SK-N-DZ (cell line): ENCODE data around the gene STARD10.
A peak's percentile ranks its signal among the peaks of the same experiment; 100 is the strongest.

Source experiments
- DNase-seq: peaks from one replicate; pipeline ENCODE4 v3.0.0-alpha.2; 2015; ENCODE audit warnings: low spot score

STARD10 gene

DNA sequence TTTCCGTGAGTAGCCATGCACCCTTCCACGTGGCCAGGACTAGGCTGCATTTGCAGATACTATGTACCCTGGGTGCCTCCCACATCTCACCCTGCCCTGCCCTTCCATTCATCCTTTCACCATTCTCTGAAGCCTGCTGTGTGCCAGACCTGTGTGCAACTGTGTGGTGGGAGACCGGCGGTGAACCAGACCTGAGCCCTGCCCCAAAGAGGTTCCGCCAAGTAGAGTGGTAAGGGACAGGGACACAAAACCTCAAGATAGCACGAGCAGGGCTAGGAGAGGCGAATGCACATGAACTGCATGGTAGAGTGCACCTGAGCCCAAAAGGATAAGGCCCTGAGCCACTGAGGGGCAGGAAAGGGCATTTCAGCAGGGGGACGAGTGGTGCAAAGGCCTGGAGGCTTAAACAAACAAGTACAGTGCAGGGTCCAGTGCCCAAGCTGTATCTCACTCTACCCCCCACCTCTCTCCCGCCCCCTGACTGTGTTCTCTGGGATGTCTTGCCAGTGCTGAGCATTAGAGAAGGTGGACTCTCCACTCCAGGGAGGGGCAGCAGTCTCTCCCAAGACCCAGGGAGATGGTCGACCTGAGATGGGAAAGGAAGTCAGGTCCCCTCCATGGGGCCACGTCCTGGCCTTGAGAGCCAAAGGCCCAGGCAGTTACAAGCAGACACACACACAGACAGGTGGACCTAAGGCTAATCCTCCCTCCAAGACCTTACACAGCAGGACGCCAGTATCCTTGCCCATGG is 27.5 kb downstream of the STARD10 start:
- DNase-seq = no peak

DNA sequence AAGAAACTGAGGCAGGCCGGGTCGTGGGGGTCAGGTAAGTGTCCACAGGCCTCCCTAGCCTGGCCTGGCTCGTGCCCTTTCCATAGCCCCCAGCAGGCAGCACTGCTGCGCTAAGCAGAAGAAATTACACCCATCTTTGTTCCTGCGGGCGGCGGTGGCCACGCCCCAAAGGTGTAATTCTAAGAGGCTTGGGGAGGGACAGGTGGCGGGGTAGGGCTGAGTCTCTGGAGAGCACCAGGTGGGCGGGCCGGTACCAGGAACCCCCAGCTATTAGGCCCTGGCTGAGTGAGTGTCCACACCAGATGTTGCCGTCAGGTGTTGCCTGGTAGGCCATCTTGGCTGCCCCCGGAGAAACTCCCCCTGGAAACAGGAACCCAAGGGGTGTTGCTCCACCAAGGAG is 29.3 kb downstream of the STARD10 start:
- DNase-seq = no peak

DNA sequence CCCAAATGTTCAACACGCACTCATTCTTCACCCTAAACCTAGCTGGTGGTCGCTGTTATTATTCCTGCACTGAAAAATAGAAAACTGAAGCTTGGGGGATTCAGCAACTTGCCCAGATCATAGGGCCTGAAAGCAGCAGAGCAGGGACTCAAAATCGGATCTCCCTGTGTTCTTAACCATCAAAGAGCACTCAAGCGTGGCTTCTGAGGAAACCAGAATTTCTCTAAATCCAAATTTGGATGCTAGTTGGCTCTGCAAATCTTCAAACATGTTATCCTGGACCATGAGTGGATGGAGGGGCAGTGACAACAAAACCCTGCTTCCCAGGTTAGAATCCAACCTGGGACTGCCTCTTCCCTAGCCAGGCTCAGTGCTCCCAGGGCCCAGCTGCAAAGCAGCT is 30.0 kb downstream of the STARD10 start:
- no peak for DNase-seq

DNA sequence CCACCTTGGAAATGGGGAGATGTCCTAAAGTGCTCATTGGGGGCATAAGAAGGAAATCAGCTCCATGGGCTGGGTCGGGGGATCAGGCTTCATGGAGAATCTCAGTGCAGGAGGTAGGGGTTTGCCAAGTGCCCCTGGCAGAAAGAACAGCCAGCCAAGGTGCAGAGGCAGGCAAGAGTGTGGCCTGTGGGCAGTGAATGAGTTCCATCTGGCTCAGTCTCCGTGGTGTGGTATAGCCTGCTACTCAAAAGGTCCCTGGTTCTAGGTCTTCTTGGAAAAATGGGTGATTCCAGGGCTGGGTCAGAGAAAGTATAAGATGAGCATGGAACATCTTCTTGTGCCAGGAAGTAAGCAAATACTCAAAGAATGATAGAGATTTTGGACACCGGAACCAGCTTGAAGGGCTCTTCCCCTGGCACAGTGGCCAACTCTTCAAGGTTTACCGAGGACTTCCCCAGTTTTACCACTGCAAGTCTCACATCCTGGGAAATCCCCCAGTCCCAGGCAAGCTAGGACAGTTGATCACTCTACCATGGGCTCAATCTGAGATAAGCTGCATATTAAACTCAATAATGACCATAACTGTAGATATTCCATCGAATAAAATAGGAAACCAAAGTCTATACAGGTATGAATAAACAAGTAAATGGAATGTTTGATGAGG is 31.1 kb downstream of the STARD10 start:
- no peak for DNase-seq

DNA sequence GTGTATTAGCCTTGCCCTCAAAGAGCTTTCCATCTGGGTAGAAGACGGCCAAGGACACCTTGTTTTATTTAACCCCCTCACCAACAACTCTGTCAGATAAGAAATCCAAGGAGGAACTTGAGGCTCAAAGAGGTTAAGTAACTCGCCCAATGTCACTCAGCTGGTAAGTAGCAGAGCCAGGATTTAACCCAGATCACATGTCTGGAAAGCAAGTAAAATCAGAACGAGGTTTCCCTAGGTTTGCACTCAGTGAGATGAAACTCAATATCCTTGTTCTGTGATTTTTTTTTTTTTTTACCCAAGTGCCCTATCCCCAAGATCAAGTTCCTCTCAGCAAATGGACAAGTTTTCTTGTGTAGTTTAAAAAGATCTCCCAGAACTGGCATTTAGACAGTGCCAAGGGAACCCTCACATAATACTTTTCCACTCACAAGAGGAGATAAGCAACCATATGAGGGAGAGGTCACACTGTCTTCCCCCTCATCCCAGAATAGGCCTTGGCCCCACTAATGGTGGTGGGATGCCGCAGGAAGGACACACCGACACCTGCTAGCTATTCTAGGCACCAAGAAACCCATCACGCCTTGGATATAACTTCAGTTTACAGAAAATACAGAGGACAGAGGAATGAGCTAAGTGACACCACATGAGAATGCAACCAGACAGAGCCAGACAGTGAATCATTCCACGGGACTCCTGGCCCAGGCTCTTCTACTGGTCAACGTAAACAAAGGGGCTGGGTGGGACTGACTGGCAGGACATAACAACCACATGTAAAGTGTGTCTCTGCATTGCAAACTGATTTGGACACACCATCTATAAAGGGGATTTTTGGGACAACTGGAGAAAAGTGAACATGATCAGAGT is 33.1 kb downstream of the STARD10 start:
- no peak for DNase-seq

DNA sequence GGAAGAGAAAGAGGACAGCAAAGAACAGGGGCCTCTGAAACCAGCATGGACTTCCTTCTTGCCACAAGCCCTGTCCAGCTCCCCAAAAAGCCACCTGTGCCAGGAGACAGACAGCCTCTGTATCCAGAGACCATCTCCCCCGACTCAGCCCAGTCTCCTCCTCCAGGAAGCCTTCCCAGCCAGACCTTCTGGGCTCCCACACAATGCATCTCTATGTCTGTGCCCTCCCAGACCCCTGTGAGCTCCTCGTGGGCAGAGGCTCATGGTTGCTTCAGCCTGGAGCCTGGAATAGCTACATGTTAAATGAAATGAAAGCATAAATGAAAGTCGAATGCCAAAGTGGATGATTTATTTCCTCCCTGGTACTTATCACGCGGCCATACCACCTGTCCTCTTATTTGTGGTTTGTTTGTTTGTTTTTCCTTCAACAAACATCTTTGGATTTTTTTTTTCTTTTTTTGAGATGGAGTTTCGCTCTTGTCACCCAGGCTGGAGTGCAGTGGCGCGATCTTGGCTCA is 34.3 kb downstream of the STARD10 start:
- DNase-seq = no peak

DNA sequence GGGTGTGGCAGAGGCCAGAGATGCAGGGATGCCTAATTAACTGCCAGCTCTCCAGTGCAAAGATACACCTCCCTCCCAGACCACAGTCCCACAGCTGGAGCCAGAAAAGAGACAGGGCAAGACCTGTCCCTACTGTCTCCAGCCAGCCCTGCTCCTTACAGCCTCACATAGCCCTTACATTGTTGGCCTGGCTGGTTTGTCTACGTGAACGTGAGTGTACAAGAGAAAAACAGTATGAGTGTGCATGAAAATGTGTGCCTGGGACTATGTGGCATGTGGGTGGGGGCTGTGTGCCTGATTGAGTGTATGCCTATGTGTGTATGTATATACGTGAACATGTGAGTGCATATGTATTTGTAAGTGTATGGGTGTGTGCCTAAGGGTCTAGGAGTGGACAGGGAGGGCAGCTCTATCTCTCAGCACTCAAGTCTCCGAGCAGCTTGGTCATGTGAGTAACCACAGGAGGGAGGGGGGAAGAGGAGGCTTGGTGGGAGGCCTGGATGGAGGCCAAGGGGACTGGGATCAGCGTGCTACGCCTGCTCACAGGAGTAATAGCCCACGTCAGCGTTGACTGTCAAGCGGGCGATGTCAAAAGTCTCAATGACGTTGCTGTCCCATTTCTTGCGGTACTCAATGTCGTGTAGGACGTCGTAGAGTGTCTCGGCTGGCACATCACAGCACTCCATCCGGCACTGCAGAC is 35.0 kb downstream of the STARD10 start:
- no peak for DNase-seq

DNA sequence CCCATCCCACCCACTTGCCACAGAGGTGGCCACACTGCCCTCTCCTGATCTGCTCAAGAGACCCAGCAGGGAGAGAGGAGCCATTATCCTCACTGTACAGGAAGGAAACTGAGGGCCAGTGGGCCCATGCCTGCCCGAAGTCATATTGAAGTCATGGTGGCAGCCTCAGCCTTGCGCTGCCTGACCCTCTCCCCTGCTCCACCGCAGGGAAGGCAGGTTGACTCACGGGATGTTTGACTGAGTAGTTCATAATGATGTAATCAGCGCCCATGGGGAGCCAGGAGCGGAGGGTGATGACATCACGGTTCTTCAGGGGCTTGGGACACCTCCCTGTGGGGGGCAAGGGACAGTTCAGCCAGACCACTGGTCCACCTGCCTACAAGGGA is 35.5 kb downstream of the STARD10 start:
- DNase-seq = no peak

DNA sequence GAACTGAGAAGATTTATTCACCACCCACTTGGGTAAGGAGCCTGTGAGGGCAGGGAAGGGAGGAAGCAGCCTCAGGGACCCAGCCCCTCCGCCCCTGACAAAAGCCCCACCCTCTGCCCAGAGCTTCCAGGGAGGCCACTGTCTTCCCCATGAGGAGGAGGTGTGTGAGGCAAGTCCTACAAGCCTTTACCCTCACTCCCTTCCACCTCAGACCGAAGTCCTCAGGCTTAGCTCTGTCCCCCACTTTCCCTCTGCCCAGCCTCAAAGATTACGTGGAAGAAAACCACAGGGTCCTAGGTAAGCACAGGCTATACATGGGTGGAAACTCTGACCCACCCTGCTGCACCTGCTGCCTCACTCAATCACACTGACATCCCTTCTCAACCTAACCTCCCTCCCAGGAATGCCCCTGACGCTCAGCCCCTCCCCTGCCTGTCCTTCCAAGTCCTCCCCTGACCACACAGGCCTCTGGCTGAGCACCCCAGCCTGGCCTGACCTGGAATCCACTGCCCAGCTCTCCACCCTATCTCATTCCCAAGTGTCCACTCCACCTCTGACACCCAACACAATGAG is 38.0 kb downstream of the STARD10 start:
- no peak for DNase-seq

DNA sequence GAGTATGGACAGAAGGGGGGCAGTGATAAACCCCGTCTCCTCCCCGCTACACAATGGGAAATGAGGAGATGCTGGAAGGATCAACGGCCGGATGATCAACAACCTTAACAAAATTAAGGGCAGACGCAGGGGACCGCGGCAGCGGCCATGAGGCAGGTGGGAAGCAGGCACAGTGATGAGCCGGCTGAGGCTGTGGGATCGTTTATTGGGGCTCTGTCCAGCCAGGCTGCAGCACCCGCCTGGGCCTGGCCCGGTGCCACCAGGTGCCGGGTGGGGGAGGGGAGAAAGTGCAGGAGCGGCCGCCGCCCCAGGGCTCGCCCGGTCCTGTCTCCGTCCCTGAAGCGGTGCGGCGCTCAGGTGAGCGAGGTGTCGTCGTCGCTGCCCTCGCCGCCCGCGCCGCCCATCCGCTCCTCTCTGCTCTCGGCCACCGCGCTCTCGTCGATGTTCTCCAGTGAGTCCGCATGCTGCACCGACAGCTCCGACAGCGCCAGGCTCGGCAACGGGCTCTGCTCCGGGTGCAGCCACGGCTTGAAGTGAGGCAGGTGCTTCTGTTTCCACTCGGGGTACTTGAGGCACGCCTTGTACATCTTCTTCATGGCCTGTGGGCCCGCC is 39.2 kb downstream of the STARD10 start:
- no peak for DNase-seq

DNA sequence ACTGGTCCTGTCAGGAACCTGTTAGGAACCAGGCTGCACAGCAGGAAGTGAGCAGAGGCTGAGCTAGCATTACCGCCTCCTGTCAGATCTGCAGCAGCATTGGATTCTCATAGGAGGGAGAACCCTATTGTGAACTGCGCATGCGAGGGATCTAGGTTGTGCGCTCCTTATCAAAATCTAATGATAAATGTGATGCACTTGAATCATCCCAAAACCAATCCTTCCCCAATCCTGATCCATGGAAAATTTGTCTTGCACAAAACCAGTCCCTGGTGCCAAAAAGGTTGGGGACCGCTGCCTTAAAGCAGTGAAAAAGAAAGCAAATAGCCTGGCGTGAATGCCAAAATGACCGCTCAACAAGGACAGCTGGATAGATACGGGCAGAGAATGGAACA is 39.7 kb downstream of the STARD10 start:
- no peak for DNase-seq

DNA sequence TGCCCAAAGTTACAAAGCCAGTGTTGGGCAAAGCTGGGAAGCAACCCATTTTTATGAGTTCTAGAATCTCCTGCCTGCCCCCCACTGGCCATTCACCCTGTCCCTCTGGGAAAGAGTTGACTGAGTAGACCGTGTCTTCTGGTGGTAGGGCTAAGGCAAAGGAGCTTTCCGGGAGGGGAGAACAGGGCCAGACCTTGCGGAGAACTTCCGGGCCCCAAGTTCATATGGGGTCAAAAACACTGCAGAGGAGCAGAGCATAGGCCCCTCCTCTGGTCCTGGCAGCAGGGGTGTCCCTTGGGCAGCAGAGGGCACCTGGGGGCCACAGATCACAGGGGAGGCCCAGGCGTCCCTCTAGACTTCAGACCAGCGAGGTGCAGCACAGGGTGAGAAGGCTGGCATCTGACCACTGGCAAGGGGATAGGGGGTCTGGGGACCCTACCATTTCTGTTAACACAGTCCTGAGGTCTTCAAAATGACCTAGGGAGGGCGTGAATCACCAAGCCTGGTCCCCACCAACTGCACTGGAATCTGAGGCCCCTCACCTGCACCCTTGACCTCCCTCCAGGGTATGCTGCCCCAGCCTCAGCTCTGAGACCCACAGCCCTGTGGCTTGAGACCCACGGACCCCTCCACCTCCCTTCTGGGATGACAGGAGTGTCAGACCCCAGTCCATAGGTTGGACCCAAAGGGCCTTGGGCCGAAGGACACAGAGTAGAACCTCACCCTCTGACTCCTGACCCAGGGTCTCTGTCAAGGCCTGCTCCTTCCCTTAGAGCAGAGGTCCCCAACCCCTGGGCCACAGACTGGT is 40.3 kb downstream of the STARD10 start:
- DNase-seq = no peak

DNA sequence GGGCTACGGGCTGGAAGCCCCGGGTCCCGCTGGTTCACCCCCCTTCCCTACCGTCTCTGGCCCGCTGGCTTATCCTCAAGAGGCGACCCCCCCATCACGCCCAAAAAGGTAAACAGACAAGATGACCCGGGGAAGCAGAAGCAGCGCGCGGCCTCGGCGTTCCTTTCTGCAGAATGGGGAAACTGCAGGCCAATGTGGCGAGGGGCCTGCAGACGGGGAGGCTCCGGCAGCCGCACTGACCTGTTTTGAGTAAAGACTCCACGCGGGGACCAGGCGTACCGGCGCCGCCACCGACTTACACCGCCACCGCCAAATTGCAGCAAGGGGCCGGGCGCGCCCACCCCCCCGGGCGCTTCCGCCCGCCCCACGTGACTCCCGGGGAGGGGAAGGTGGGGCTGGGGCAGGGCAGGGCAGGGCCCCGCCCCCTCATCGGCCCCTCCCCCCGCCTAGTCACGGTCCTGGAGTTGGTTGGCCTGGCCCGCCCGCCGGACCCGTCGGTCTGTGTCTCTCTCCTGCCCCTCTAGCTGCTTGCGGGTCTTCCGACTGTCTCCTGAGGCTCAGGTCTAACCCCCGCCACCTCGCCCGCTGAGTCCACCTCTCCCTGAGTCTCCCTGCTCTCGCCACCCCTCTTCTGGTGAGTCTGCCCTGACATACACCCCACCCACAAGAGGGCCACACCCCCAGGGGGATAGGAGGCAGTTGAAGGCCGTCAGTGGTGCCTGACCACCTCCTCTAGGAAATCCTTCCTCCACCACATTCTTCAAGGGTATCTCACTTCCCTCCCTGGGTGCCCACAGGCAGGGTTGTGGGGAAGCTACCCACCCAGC is 41.5 kb downstream of the STARD10 start, which contains the start of gene ARAP1:
Gene ARAP1 (minus strand): TSS at position 321 of the 827 bp plus-strand sequence. CDS start 25,280 bp downstream, outside the sequence.
- peak; percentile 70 for DNase-seq

DNA sequence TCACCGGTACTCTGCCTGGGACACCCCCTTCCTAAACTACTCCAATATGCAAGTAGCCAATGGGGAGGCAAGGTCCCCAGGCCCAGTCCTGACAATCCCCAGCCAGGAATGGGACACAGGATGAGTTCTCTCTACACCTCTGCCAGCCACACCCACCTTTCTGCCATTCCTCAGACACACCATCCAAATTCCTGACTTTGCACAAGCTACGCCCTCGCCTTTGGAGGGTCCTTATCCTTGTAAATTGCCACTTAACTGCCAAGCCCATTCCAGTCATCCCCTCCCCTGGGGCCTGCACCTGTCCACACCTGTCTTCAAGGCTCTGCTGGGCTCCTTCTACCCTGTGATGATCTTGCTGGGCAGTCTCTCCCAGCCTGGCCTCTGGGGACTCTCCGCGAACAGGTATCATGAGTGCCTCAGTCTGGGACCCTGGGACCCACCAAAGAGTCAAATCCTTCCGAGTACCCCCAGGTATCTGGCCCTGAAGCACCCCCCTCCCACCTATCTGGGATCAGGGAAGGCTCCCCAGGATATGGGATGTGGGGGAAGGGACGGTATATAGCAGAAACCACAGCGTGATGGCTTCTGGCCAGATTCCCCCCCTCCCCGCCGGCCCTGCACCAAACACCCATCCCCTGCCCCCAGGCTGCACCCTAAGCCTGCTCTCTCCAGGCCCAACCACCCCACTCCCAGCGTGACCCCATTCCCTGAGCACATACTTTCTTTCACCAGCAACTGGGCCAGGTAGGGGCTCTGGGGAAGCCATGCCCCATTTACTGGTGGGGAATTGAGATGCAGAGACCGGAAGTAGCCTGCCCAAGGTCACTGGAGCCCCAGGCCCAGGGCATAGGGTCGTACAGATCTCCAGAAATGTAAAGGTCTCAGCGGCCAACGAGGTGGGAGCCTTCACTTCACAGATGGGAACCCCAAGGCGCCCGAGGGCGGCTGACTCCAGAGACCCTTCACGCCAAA is 42.4 kb downstream of the STARD10 start:
- no peak for DNase-seq

DNA sequence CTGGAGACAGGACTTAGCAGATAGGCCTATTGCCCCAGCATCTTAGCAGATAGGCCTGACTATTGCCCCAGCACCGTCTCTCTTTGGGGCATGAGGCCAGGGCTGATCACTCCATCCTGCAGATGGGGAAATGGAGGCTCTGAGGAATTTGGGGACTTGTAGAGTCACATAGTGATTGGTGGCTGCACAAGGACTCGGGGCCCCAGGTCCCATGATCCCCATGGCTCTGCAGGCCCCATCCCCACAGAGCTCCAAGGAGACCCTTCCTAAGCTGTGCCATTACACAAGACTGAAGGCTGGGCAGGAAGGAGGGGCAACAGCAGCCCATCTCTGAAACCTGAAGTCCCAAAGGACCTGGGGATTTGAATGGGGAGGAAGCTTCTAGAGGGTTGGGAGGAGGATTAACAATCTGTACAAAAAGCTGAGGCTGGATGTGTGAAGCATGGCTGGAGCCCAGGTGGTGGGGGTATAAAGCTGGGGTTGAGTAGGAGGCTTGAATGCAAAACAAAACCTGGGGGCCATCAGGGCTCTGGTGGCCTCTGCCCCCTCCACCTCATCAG is 43.2 kb downstream of the STARD10 start:
- DNase-seq = no peak

DNA sequence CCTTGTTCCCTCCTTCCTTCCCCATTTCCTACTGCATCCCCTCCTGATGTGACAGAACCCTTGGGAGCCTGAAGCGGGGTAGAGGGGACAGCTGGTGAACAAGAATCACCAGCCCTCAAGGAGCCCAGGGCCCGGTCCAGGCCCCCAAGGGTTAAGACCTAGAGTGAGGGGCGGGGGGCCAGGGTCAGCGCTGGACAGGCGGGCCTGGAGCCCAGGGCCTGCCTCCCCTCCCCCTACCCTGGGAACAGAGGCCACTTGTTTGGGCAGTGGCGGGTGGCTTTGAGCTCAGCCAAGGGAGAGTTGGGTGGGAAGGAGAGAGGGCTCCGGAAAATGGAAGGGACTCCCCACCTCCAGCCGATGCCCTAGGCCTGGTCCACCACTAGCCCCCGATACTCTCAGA is 43.8 kb downstream of the STARD10 start:
- no peak for DNase-seq

DNA sequence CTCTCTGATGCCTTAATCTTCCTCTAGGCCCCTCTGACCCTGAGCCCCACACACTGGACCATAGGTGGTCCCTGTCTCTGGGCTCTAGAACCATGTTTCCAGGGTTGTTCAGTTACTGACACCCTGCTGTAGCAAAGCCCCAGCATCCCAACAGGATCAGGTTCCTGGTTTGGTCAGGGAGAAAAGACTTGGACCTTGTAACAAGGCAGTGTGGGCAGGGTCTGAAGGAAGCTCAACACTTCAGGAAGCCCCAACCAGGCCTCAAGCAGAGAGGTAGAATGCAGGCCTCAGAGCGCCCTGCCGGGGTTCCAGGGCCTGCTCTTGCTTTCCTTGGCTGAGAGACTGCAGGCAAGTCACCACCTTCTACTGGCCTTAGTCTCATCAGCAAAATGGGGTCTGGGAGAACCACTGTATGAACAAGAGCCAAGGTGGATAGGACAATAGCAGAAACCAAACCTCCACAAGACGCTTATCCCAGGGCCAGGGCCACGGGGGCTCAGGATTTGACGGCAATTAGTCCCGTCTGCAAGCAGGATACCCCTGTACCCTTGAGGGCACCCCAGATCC is 46.5 kb downstream of the STARD10 start:
- DNase-seq = no peak
